ENCODE measurements around the gene UBE2O. TPM values are rescaled to one million over a fixed set of nuclear protein-coding genes. Genes with fewer than 3 reads are reported as not detected.

Gene UBE2O
- total and polyA plus RNA-seq, 2 experiments from 2014 or later, result 7.1 to 17.2 TPM

DNA sequence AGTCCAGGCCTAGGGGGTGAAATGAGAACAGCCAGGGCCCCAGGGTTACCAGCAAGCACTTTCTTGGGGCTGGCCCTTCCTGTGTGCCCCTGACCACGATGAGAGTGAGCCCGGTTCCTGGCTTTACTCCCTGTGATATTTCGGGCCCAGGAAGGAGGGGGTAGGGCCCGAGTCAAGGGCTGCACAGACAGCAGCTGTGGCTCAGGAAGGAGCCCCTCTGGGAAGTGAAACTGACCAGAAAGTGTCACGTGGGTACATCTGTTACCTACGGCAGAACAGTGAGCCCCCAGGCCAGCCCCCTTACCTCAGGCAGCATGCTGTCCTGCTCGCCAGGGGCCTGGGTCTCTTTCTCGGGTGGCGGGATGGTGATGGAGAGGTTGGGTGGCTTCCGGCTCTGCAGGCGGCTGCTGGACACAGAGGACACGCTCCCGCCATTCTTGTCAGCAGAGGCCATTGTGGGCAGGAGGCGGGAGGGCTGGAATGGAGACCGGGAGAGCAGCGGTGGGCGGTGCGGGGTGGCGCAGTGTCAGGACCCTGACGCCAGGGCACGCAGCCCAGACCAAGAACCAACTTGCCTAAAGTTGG lies 28.2 kb upstream of the UBE2O start:
- Histone ChIP-seq H3K4me2 (ENCODE audit: unreplicated experiment) (no peak overlapping the region), H3K4me3 (no peak overlapping the region), H3K36me3 (ENCODE audit: low read depth) (no peaks in the 10 kb centered on the region), H2AFZ (no peak overlapping the region), H4K20me1 (ENCODE audit: insufficient read depth) (no peaks in the 10 kb centered on the region), H3K9me2 (ENCODE audit: insufficient read depth) (no peaks in the 10 kb centered on the region), H3K4me1 (ENCODE audit: insufficient read depth) (no peaks in the 10 kb centered on the region), H3K9me3 (ENCODE audit: low read depth) (no peaks in the 10 kb centered on the region), H3K27me3 (replicated peaks; ENCODE audit: insufficient read depth) (no peaks in the 10 kb centered on the region), H3F3A (ENCODE audit: insufficient read depth) (peaks cover 6% of the 10 kb centered on the region; the same call in 1 of the 2 replicates), H3K9ac (no peak overlapping the region), H3K27ac (no peak overlapping the region), H3K79me2 (ENCODE audit: insufficient read depth) (no peaks in the 10 kb centered on the region)
- no peak for DNase-seq
- in situ Hi-C loops (cut with MboI), result loop anchor here (25.0 kb wide), 1 partner anchor 106 kb away; the partner anchor contains the start of gene ST6GALNAC2
- WGBS, 2 experiments (ENCODE audit: low coverage in 1 of 2, low lambda C conversion rate in 2 of 2, missing lambda C conversion rate in 2 of 2), result 85 to 86% methylated on average over 21 of the region's 21 CpGs
- TF ChIP-seq EZH2phosphoT487 (IDR thresholded peaks at IDR 0.05; ENCODE audit: insufficient read depth, low read depth) (no peak), EZH2 (IDR thresholded peaks at IDR 0.05; ENCODE audit: insufficient read depth, poor library complexity, severe bottlenecking) (no peak)

DNA sequence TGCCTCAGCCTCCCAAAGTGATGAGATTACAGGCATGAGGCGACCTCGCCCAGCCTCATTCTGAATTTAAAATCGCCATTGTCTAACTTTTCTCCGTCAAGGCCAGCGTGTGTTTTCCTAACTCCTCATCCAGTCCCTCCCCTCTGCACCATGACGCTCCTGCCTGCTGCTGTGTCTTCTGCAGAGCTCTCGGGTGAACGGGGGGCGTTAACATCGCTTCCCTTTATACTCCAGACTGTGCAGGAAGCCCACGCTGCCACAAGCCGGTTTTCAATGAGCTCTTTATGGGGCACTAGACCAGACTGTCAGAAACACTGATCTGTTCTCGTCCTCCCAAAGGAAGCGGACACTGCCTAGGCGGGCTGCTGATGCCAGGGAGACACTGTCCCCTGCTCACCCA lies 27.7 kb upstream of the UBE2O start:
- TF ChIP-seq EZH2phosphoT487 (IDR thresholded peaks at IDR 0.05; ENCODE audit: insufficient read depth, low read depth), result no peak
- TF ChIP-seq EZH2 (IDR thresholded peaks at IDR 0.05; ENCODE audit: insufficient read depth, poor library complexity, severe bottlenecking), result no peak
- H3K79me2 ChIP-seq (ENCODE audit: insufficient read depth), result no peaks in the 10 kb centered on the region
- no peaks in the 10 kb centered on the region for H3K9me2 ChIP-seq (ENCODE audit: insufficient read depth)
- H3K9ac ChIP-seq, result no peak overlapping the region
- H2AFZ ChIP-seq, result no peak overlapping the region
- DNase-seq, result no peak
- H4K20me1 ChIP-seq (ENCODE audit: insufficient read depth), result no peaks in the 10 kb centered on the region
- no peaks in the 10 kb centered on the region for H3K9me3 ChIP-seq (ENCODE audit: low read depth)
- H3K27me3 ChIP-seq (replicated peaks; ENCODE audit: insufficient read depth), result no peaks in the 10 kb centered on the region
- in situ Hi-C loops (cut with MboI), result loop anchor here (25.0 kb wide), 1 partner anchor 107 kb away; the partner anchor contains the start of gene ST6GALNAC2
- H3K4me3 ChIP-seq, result no peak overlapping the region
- no peak overlapping the region for H3K4me2 ChIP-seq (ENCODE audit: unreplicated experiment)
- no peak overlapping the region for H3K27ac ChIP-seq
- WGBS, 2 experiments (ENCODE audit: low coverage in 1 of 2, low lambda C conversion rate in 2 of 2, missing lambda C conversion rate in 2 of 2), result 67 to 69% methylated on average over 15 of the region's 15 CpGs
- H3K36me3 ChIP-seq (ENCODE audit: low read depth), result no peaks in the 10 kb centered on the region
- H3F3A ChIP-seq (ENCODE audit: insufficient read depth), result peaks cover 3% of the 10 kb centered on the region; the same call in 1 of the 2 replicates
- no peaks in the 10 kb centered on the region for H3K4me1 ChIP-seq (ENCODE audit: insufficient read depth)

DNA sequence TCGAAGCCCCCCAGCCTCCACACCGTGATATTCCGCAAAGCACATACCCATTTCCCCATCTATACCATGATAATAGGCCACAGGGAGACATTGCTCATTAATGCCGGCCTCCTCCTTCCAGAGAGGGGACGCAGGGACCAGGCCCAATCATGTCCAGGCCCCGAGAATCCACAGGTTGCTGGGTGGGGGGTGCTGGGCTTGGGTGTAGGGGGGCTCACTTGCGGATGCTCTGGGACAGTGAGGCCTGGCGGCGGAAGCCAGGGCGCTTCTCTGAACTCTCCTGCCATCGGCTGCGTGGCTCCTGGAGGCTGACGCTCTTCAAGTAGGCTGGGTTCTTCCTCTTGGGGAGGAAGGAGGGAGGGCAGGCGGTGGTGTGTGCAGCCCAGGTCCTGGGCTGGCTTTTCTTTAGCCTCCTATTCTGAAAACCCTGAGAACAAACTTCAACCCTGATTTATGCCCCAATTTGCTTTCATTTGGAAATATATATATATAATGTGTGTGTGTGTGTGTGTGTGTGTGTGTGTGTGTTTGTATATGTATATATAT lies 26.6 kb upstream of the UBE2O start:
- Histone ChIP-seq H3K36me3 (ENCODE audit: low read depth) (no peaks in the 10 kb centered on the region), H3K27me3 (replicated peaks; ENCODE audit: insufficient read depth) (no peaks in the 10 kb centered on the region), H2AFZ (no peak overlapping the region), H3K9me2 (ENCODE audit: insufficient read depth) (no peaks in the 10 kb centered on the region), H3F3A (ENCODE audit: insufficient read depth) (no peaks in the 10 kb centered on the region), H3K9ac (no peak overlapping the region), H3K27ac (no peak overlapping the region), H3K4me3 (no peak overlapping the region), H3K4me2 (ENCODE audit: unreplicated experiment) (no peak overlapping the region), H3K79me2 (ENCODE audit: insufficient read depth) (no peaks in the 10 kb centered on the region), H3K9me3 (ENCODE audit: low read depth) (no peaks in the 10 kb centered on the region), H3K4me1 (ENCODE audit: insufficient read depth) (no peaks in the 10 kb centered on the region), H4K20me1 (ENCODE audit: insufficient read depth) (no peaks in the 10 kb centered on the region)
- in situ Hi-C loops (cut with MboI), result loop anchor here (25.0 kb wide), 1 partner anchor 108 kb away; the partner anchor contains the start of gene ST6GALNAC2
- DNase-seq, result no peak
- 90 to 96% methylated on average over 14 of the region's 14 CpGs for WGBS, 2 experiments (ENCODE audit: low coverage in 1 of 2, low lambda C conversion rate in 2 of 2, missing lambda C conversion rate in 2 of 2)
- TF ChIP-seq EZH2 (IDR thresholded peaks at IDR 0.05; ENCODE audit: insufficient read depth, poor library complexity, severe bottlenecking) (no peak), EZH2phosphoT487 (IDR thresholded peaks at IDR 0.05; ENCODE audit: insufficient read depth, low read depth) (no peak)

DNA sequence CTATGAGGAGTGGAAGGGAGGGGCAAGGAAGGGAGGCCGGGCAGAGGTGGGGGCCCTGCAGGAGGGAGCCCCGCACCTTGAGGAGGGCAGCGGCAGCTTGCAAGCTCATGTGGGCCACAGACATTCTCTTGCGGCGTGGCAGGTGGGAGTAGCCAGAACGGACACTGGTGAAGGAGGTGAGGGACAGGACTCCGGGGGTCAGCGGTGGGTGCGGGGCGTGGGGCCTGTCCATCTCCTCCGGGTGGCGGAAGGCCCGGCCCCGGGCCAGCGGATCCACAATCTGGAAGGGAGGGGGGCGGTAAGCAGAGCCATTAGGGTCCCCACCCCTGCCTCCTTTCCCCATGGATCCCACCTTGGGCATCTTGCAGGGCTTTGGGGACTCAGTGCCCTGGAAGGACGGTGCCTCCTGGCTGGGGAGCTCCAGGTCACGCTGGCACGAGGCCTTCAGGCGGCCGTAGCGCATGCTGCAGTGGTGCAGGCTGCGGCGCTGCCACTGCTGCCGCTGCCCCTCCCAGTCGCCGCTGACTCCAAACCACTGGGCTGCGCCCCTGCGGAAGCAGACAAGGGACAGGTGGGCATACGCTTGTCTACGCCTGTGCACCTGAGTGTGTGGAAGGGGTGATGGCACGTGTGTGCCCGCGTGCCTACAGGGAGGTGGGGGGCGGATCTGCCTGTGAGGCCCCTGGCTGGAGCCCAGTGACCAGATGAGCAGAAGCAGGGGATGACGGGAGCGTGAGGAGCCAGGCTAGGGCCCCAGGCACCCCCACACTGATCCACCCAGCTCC lies 26.0 kb upstream of the UBE2O start:
- Histone ChIP-seq H3K36me3 (ENCODE audit: low read depth) (no peaks in the 10 kb centered on the region), H3K4me1 (ENCODE audit: insufficient read depth) (no peaks in the 10 kb centered on the region), H3K27ac (no peak overlapping the region), H3K79me2 (ENCODE audit: insufficient read depth) (no peaks in the 10 kb centered on the region), H3K4me2 (ENCODE audit: unreplicated experiment) (no peak overlapping the region), H3K9me3 (ENCODE audit: low read depth) (no peaks in the 10 kb centered on the region), H3K9ac (no peak overlapping the region), H2AFZ (no peak overlapping the region), H3K9me2 (ENCODE audit: insufficient read depth) (no peaks in the 10 kb centered on the region), H4K20me1 (ENCODE audit: insufficient read depth) (no peaks in the 10 kb centered on the region), H3K4me3 (no peak overlapping the region), H3K27me3 (replicated peaks; ENCODE audit: insufficient read depth) (no peaks in the 10 kb centered on the region), H3F3A (ENCODE audit: insufficient read depth) (no peaks in the 10 kb centered on the region)
- WGBS, 2 experiments (ENCODE audit: low coverage in 1 of 2, low lambda C conversion rate in 2 of 2, missing lambda C conversion rate in 2 of 2), result 94 to 99% methylated on average over 26 to 37 of the region's 37 CpGs
- TF ChIP-seq EZH2phosphoT487 (IDR thresholded peaks at IDR 0.05; ENCODE audit: insufficient read depth, low read depth) (no peak), EZH2 (IDR thresholded peaks at IDR 0.05; ENCODE audit: insufficient read depth, poor library complexity, severe bottlenecking) (no peak)
- in situ Hi-C loops (cut with MboI), result loop anchor here (25.0 kb wide), 1 partner anchor 108 kb away; the partner anchor contains the start of gene ST6GALNAC2
- DNase-seq, result no peak
